Activated CD4-positive, alpha-beta T cell treated with anti-CD3 and anti-CD28 coated beads for 36 hours (primary cell): Measurements from ENCODE around the gene ASXL2. TPM values are rescaled to one million over a fixed set of nuclear protein-coding genes. Genes with fewer than 3 reads are reported as not detected.

ENCODE experiments used
- ATAC-seq: fragments of 200-7000 bp; cut with Tn5 transposase; one replicate; pipeline ENCODE4 v1.10.0; 2021; ENCODE audit warnings: mild to moderate bottlenecking, moderate library complexity
- CTCF ChIA-PET: fragments of 350-600 bp; sonication (Branson Sonifier 250); formaldehyde crosslinking; loops from one replicate; lab custom pipeline; 2021; ENCODE audit warnings: antibody characterized with exemption; lab: Charles Lee
- POLR2A ChIA-PET: fragments of 350-600 bp; sonication (Branson Sonifier 250); formaldehyde crosslinking; loops from one replicate; lab custom pipeline; 2021; ENCODE audit warnings: antibody characterized with exemption, inconsistent platforms; lab: Charles Lee
- DNase-seq: peaks from one replicate; pipeline ENCODE4 v3.0.0-alpha.2; 2020
- H3K27ac Mint-ChIP-seq: one replicate; pipeline ENCODE4 v1.8.0; 2021; ENCODE audit warnings: mixed read lengths
- H3K27me3 Mint-ChIP-seq: one replicate; pipeline ENCODE4 v1.8.0; 2021; ENCODE audit warnings: mixed read lengths
- H3K36me3 Mint-ChIP-seq: one replicate; pipeline ENCODE4 v1.8.0; 2021; ENCODE audit warnings: low read depth, mixed read lengths
- H3K4me1 Mint-ChIP-seq: one replicate; pipeline ENCODE4 v1.8.0; 2021; ENCODE audit warnings: mixed read lengths
- H3K4me3 Mint-ChIP-seq: one replicate; pipeline ENCODE4 v1.8.0; 2021; ENCODE audit warnings: mild to moderate bottlenecking, moderate library complexity, mixed read lengths
- H3K9me3 Mint-ChIP-seq: one replicate; pipeline ENCODE4 v1.8.0; 2021; ENCODE audit warnings: low read depth, mixed read lengths
- intact Hi-C, 2 experiments: fragments of 100-400 bp; cut with DNase I in 1 of 2; cut with micrococcal nuclease in 1 of 2; formaldehyde crosslinking; loops; one replicate each; pipeline versions ENCODE4 v1.14.2 to v1.15.1; 2022 to 2024; cut with DNase I, micrococcal nuclease
- total RNA-seq, 2 experiments: library from RNA; stranded (reverse); gene quantifications; one replicate each; pipeline ENCODE4 v1.2.3, GENCODE V29; 2021

The ASXL2 gene
- total RNA-seq, 2 experiments from 2014 or later = 36.8 to 46.4 TPM

DNA sequence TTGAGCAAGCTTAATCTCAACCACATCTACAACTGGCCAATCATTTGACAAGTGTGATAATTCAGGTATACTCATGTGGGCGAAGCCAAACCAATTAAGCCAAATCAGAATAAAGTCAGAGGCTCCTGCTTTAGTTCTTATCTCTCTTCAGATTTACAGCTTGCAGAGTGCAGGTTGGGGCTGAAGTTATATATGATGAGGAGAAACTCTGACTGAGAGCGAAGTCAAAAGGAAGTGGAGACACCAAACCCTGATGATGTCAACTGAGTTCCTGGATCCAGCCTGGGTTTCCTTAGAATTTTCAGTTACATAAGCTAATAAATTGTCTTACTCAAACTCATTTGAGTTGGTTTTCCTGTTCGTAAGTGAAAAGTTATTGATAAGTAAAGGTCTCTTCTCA lies 73.9 kb downstream of the ASXL2 start:
- ChIA-PET CTCF (interaction anchor here (0.6 to 1.1 kb wide), 2 partner anchors 19 to 218 kb away, joined by 3 to 4 read pairs; no protein-coding TSS in a partner anchor), POLR2A (interaction anchor here (1.3 kb wide), 1 partner anchor 10 kb away, joined by 5 read pairs; no protein-coding TSS in a partner anchor)
- DNase-seq (no peak), ATAC-seq (peak; percentile 49)
- Mint-ChIP-seq H3K27me3 (no peaks in the 10 kb centered on the region), H3K27ac (peak overlapping the region; percentile 11), H3K4me1 (peaks cover 59% of the 10 kb centered on the region), H3K36me3 (peaks cover 45% of the 10 kb centered on the region), H3K4me3 (no peak overlapping the region), H3K9me3 (no peaks in the 10 kb centered on the region)
- intact Hi-C loops = no loop called here

DNA sequence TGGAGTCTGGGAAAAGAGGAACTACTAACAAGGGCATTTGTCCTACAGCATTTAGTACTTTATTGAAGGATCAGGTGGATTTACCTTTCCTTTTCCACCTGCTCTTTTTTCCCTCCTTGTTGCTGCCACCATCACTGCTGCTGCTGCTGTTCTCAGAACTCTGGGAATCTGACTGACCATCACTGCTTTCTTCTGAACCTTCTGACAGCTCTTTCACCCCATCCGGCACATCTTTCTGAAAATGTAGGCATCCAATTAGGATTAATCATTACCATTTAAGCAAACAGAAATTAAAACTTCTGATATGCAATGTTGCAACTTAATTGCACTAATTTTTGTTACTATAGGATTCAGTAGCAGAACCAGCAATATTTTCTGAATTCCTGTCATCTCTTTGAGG lies 79.0 kb downstream of the ASXL2 start:
- ChIA-PET CTCF (interaction anchor here (0.9 kb wide), 1 partner anchor 99 kb away, joined by 5 read pairs; no protein-coding TSS in a partner anchor), POLR2A (interaction anchor here (0.8 kb wide), 2 partner anchors 15 to 55 kb away, joined by 3 read pairs; no protein-coding TSS in a partner anchor)
- Mint-ChIP-seq H3K9me3 (no peaks in the 10 kb centered on the region), H3K4me3 (no peak overlapping the region), H3K27ac (no peak overlapping the region), H3K36me3 (peaks cover 64% of the 10 kb centered on the region), H3K4me1 (peaks cover 75% of the 10 kb centered on the region), H3K27me3 (no peaks in the 10 kb centered on the region)
- ATAC-seq = no peak
- DNase-seq = no peak
- intact Hi-C loops = no loop called here

DNA sequence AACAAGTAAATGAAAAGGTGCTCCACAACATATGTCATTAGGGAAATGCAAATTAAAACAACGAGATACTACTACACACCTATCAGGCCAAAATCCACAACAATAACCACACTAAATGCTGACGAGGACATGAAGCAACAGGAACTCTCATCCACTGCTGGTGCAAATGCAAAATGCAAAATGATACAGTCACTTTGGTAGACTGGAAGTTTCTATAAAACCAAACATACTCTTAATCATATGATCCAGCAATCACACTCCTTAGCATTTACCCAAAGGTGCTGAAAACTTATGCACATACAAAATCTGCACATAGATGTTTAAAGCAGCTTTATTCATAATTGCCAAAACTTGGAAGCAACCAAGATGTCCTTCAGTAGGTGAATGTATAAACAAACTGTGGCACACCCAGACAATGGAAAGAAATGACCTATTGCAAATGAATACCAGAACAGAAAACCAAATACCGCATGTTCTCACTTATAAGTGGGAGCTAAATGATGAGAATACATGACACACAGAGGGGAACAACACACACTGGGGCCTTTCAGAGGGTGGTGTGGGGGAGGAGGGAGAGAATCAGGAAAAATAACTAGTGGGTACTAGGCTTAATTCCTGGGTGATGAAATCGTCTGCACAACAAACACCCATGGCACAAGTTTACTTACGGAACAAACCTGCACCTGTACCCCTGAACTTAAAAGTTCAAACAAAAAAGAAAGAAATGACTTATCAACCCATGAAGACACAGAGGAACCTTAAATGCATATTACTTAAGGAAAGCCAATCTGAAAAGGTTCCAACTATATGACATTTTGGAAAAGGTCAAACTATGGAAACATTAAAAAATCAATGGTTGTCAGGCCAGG lies 80.4 kb downstream of the ASXL2 start:
- Mint-ChIP-seq H3K4me1 (peaks cover 78% of the 10 kb centered on the region), H3K27ac (peak overlapping the region; percentile 86), H3K9me3 (no peaks in the 10 kb centered on the region), H3K4me3 (peak overlapping the region; percentile 13), H3K27me3 (no peaks in the 10 kb centered on the region), H3K36me3 (peaks cover 55% of the 10 kb centered on the region)
- DNase-seq (peak; percentile 39), ATAC-seq (peak; percentile 69)
- POLR2A ChIA-PET = interaction anchor here (0.6 to 0.7 kb wide), 2 partner anchors 8 to 23 kb away, joined by 3 read pairs; no protein-coding TSS in a partner anchor
- intact Hi-C loops = loop anchor here (1.0 kb wide), 1 partner anchor 19 kb away; no protein-coding TSS in a partner anchor
- CTCF ChIA-PET = interaction anchor here (1.2 kb wide), 1 partner anchor 9 kb away, joined by 4 read pairs; no protein-coding TSS in a partner anchor

DNA sequence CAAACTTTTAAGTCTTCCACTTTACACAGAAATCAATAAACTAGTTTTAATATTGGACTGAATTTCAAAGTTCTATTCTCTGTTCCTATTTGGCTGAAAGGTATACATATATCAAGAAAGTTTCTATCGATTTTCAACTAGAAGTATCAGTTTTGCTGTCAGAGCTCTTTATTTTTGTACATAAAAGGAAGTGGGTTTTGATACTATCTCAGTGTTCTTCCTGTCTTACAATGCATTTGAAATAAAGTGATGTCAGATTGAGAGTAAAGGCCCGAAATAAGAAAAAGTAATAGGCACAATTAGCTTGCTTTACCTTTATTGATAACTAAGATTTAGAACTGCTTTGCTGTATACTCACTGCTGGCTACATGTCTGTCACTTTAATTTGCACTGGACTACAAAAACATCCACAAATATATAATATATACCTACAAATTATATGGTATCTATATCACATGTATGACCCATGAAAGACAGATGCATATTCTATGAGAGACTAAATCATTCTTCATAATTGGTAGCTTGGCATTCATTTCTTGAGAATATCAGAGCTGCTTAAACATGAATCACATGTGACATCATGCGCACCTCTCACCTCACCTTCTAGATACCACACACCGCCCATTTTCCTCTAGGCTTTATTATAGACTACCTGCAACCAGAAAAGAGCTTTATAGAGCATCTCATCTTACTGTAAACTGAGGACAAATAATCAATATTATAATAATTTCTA lies 83.6 kb downstream of the ASXL2 start:
- ChIA-PET CTCF (interaction anchor here (0.6 to 2.3 kb wide), 10 partner anchors 15 to 233 kb away, joined by 3 to 12 read pairs (median 4); no protein-coding TSS in a partner anchor), POLR2A (interaction anchor here (0.5 to 1.5 kb wide), 5 partner anchors 9 to 553 kb away, joined by 3 to 8 read pairs (median 4); no protein-coding TSS in a partner anchor)
- Mint-ChIP-seq H3K27me3 (no peaks in the 10 kb centered on the region), H3K4me1 (peaks cover 83% of the 10 kb centered on the region), H3K4me3 (peak overlapping the region; percentile 60), H3K27ac (peak overlapping the region; percentile 84), H3K36me3 (peaks cover 58% of the 10 kb centered on the region), H3K9me3 (peaks cover 2% of the 10 kb centered on the region)
- DNase-seq (peak; percentile 22), ATAC-seq (peak; percentile 60)
- intact Hi-C loops = loop anchor here (1.0 to 5.0 kb wide), 7 partner anchors 22 to 58 kb away; no protein-coding TSS in a partner anchor

DNA sequence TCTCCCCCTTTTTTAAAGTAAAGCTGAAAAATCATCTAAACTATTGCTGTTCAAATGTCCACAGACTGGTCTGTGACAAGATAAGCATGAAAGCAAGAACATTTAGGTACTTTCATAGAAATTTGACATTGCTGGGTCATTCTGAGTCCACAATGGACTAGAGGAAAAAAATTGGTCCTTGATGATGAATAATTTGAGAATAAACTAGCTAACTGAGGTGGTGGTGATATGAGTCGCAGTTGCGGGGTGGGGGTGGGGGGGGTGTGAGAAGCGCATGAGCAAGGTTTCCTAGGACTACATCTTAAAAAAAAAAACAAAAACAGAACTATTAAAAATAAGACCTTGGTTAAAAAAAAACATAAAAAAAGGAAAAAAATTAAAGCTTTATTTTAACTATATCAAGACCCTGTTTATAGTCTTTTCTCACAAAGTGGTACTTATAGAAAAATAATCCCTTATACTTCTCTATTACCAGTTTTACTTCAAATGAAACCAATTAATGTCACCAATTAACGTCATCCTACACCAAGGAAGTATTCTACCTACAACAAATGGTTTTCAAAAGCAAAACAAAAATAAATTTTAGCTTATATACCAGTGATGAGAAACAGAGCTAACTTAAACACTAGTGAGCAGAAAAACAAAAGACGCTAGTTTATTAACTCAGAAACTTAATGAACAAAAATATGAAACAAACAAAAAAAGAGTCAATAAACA lies 88.1 kb downstream of the ASXL2 start:
- POLR2A ChIA-PET = no interaction called here
- Mint-ChIP-seq H3K36me3 (peaks cover 34% of the 10 kb centered on the region), H3K27me3 (no peaks in the 10 kb centered on the region), H3K27ac (no peak overlapping the region), H3K4me3 (no peak overlapping the region), H3K4me1 (peaks cover 57% of the 10 kb centered on the region), H3K9me3 (peaks cover 2% of the 10 kb centered on the region)
- ATAC-seq (peak; percentile 35), DNase-seq (no peak)
- intact Hi-C loops = loop anchor here in 1 of 2 experiments (5.0 kb wide), 2 partner anchors 38 to 62 kb away; no protein-coding TSS in a partner anchor
- CTCF ChIA-PET = interaction anchor here (0.6 to 1.5 kb wide), 4 partner anchors 10 to 553 kb away, joined by 3 to 4 read pairs (median 4); no protein-coding TSS in a partner anchor

DNA sequence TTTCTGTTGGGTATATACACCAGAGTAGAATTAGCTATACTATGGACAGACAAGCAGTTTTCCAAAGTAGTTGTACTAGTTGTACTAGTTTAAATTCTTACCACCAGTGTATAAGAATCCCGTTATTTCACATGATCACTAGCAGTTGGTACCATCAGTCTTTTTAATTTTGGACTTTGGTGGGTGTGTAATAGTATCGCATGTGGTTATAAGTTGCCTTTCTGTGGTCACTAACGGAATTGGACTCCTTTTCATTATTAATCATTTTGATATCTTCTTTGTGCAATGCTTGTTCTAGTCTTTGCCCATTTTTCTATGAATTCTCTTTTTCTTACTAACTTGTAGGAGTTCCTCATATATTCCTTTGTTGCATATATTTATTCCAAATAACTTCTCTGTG lies 89.8 kb downstream of the ASXL2 start:
- DNase-seq (no peak), ATAC-seq (peak; percentile 12)
- Mint-ChIP-seq H3K4me1 (peaks cover 40% of the 10 kb centered on the region), H3K36me3 (peaks cover 30% of the 10 kb centered on the region), H3K9me3 (peaks cover 2% of the 10 kb centered on the region), H3K27me3 (no peaks in the 10 kb centered on the region), H3K27ac (no peak overlapping the region), H3K4me3 (no peak overlapping the region)
- CTCF ChIA-PET = interaction anchor here (0.7 to 1.3 kb wide), 5 partner anchors 9 to 656 kb away, joined by 3 to 4 read pairs (median 3); no protein-coding TSS in a partner anchor
- POLR2A ChIA-PET = no interaction called here
- intact Hi-C loops = no loop called here

DNA sequence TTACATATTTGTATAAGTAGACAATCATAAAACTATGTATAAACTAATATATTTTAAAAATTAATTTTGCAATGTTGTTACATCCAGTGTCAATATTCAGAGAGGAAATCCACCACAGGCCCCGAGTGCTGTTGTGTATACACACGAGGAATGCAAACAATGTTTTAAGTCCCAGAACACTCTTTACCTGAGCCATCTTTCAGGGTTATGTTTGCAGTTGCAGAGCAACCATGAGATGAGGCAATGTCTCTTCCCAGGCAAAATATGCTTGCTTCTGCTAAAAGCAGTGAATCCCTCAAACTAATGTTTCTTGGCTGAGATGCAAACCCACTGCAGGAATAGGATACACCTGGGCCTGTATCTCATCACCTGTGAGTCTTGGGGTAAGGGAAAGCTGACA lies 91.3 kb downstream of the ASXL2 start:
- Mint-ChIP-seq H3K36me3 (peaks cover 28% of the 10 kb centered on the region), H3K27me3 (no peaks in the 10 kb centered on the region), H3K9me3 (peaks cover 2% of the 10 kb centered on the region), H3K4me3 (no peak overlapping the region), H3K4me1 (peaks cover 35% of the 10 kb centered on the region), H3K27ac (no peak overlapping the region)
- intact Hi-C loops = no loop called here
- DNase-seq (no peak), ATAC-seq (no peak)
- POLR2A ChIA-PET = no interaction called here
- CTCF ChIA-PET = no interaction called here

DNA sequence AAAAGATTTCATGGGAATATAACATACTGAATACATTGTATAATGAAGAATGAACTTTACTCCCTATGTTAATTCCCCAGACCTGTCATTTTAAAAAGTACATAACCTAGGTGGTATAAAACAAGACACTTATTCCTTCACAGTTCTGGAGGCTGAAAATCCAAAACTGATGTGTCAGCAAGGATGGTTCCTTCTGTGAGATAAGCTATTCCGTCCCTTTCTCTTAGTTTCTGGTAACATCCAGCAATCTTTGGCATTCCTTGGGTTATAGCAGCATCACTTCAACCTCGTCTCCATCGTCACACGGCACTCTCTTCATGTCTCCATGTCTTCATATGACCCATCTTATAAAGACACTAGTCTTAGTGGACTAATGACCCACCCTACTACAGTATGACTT lies 93.9 kb downstream of the ASXL2 start:
- DNase-seq (no peak), ATAC-seq (no peak)
- peaks cover 14% of the 10 kb centered on the region for H3K36me3 Mint-ChIP-seq
- no peak overlapping the region for H3K27ac Mint-ChIP-seq
- POLR2A ChIA-PET = interaction anchor here (1.0 kb wide), 1 partner anchor 15 kb away, joined by 3 read pairs; no protein-coding TSS in a partner anchor
- no peak overlapping the region for H3K4me3 Mint-ChIP-seq
- no peaks in the 10 kb centered on the region for H3K9me3 Mint-ChIP-seq
- peaks cover 16% of the 10 kb centered on the region for H3K4me1 Mint-ChIP-seq
- no peaks in the 10 kb centered on the region for H3K27me3 Mint-ChIP-seq
- CTCF ChIA-PET = interaction anchor here (0.7 to 1.2 kb wide), 3 partner anchors 17 to 71 kb away, joined by 3 to 4 read pairs (median 3); no protein-coding TSS in a partner anchor
- intact Hi-C loops = no loop called here

DNA sequence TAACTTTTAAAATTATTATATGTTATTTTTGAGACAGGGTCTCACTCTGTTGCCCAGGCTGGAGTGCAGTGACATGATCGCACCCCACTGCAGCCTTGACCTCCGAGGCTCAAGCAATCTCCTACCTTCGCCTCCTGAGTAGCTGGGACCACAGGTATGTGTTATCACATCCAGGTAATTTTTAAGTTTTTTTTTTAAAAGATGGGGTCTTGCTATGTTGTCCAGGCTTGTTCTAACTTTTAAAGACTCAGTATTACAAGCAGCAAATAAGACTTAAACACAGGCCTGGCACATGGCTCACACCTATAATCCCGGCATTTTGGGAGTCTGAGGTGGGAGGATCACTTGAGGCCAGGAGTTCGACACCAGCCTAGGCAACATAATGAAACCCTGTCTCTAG lies 101.2 kb downstream of the ASXL2 start:
- CTCF ChIA-PET = interaction anchor here (0.6 kb wide), 1 partner anchor 50 kb away, joined by 3 read pairs; no protein-coding TSS in a partner anchor
- ATAC-seq = no peak

DNA sequence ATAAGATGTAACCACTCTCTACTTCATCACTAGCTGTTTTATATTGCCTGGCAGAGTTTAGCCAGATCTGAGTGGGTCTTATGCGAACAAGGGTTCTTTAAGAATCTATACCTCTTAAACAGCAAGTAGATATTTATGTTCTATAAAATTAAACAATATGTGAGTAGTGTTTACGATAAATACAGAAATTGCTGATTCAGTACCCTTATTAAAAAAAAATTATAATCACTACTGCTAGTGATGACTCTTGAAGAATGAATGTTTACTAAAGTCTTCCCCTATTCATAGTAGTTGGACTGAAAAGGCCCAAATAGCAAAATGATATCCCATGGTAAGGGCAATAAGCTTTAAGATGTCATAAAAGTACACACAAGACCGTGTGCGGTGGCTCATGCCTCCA lies 106.2 kb downstream of the ASXL2 start:
- Mint-ChIP-seq H3K27me3 (no peaks in the 10 kb centered on the region), H3K36me3 (peaks cover 26% of the 10 kb centered on the region), H3K4me3 (no peak overlapping the region), H3K9me3 (no peaks in the 10 kb centered on the region), H3K27ac (no peak overlapping the region), H3K4me1 (peaks cover 14% of the 10 kb centered on the region)
- intact Hi-C loops = no loop called here
- no peak for DNase-seq
- CTCF ChIA-PET = interaction anchor here (0.6 kb wide), 1 partner anchor 138 kb away, joined by 3 read pairs; no protein-coding TSS in a partner anchor
- POLR2A ChIA-PET = no interaction called here
- ATAC-seq = no peak

More for the DNA sequence above, 101.2 kb downstream of the ASXL2 start:
- no peaks in the 10 kb centered on the region for H3K9me3 Mint-ChIP-seq
- peaks cover 5% of the 10 kb centered on the region for H3K4me1 Mint-ChIP-seq
- POLR2A ChIA-PET = no interaction called here
- no peak for DNase-seq
- H3K4me3 Mint-ChIP-seq = no peak overlapping the region
- intact Hi-C loops = no loop called here
- H3K27ac Mint-ChIP-seq = no peak overlapping the region
- H3K36me3 Mint-ChIP-seq = peaks cover 8% of the 10 kb centered on the region
- H3K27me3 Mint-ChIP-seq = no peaks in the 10 kb centered on the region
